Heart left ventricle (tissue), 13 donors: ENCODE data around the gene MT3.

Source experiments
- CTCF ChIP-seq, 12 donors: fragments of 200-600 bp; sonication (generic) in 4 of 12; IDR thresholded peaks; one replicate each; pipeline versions ENCODE4 v1.5.0 to v1.8.0; 2018 to 2022; ENCODE audit warnings: antibody characterized with exemption in 12 of 12, mild to moderate bottlenecking in 5 of 12
- POLR2A ChIP-seq, 2 donors: fragments of 450-650 bp; IDR thresholded peaks; one replicate each; pipeline ENCODE4 v1.6.1; 2017; ENCODE audit warnings: antibody characterized with exemption in 2 of 2, mild to moderate bottlenecking in 2 of 2, moderate library complexity in 2 of 2
- donor health status: ischemic (EF 13 %, LVEDD 7.1; RV severe dilation, severe dysfunction).
- donor health status: DM: no; HTN: yes; CAD: no.
- donor health status: DM: no; HTN: no; CAD: no.
- donor health status: ischemic (EF 25% LVEDD 6.9; RV normal size, moderate dysfunction).
- donor health status: ischemic (EF 25% LVEDD 5.7; RV mildly dilated, moderate dysfunction).
- donor health status: ischemic (EF 35%, LVEDD 5.7; RV mildly dilated, moderate dysfunction).
- donor health status: nonischemic (EF 11% LVEDD 7.7; RV severe dilation, severe dysfunction).
- donor health status: DM: yes; HTN: yes; CAD: no.
- donor health status: PGD.
- donor health status: ischemic (EF 29% LVEDD 5.4; RV normal size, mild dysfunction).
- donor health status: nonischemic (EF 23%, LVEDD 6.1; RV moderate dilation, normal function).

- TF ChIP-seq POLR2A (IDR thresholded peaks at IDR 0.05) (no peak), CTCF (IDR thresholded peaks at IDR 0.05) (no peak)
Observed at GRCh38 chr16:56611281-56611833, 22.0 kb downstream of the MT3 start.
